CD4-positive, alpha-beta T cell (primary cell): ENCODE measurements around the gene CDH13. TPM values are rescaled to one million over a fixed set of nuclear protein-coding genes. Genes with fewer than 3 reads are reported as not detected.

Source experiments
- ATAC-seq: fragments of 200-7000 bp; cut with Tn5 transposase; one replicate; pipeline ENCODE4 v1.10.0; 2022; ENCODE audit warnings: mild to moderate bottlenecking; ENCODE audit not compliant: poor library complexity
- CTCF ChIA-PET: fragments of 350-600 bp; sonication (Branson Sonifier 250); formaldehyde crosslinking; loops from one replicate; lab custom pipeline; 2021; ENCODE audit warnings: antibody characterized with exemption, inconsistent platforms; lab: Charles Lee
- POLR2A ChIA-PET: fragments of 350-600 bp; sonication (Branson Sonifier 250); formaldehyde crosslinking; loops from one replicate; lab custom pipeline; 2021; ENCODE audit warnings: antibody characterized with exemption, inconsistent platforms; lab: Charles Lee
- DNase-seq, 14 experiments: peaks; one replicate each; pipeline ENCODE4 v3.0.0-alpha.2; 2013 to 2020; ENCODE audit warnings: mixed read lengths in 2 of 14
- H3K27ac ChIP-seq, 2 donors: one replicate each; pipeline versions ENCODE4 v1.5.1 to v1.7.0; 2013; ENCODE audit warnings: low read length in 2 of 2, low read depth in 1 of 2, mild to moderate bottlenecking in 1 of 2
- H3K27me3 ChIP-seq, 2 experiments: 1 replicate in 1 of 2; 2 replicates in 1 of 2; pipeline versions ENCODE4 v1.6.1 to v1.7.0; 2013; ENCODE audit warnings: low read length in 2 of 2, control low read depth in 1 of 2, mild to moderate bottlenecking in 1 of 2, moderate library complexity in 1 of 2; ENCODE audit not compliant: insufficient read depth in 2 of 2, control insufficient read depth in 1 of 2
- H3K36me3 ChIP-seq: one replicate; pipeline ENCODE4 v1.6.1; 2013; ENCODE audit warnings: low read length, control low read depth; ENCODE audit not compliant: insufficient read depth
- H3K4me1 ChIP-seq: one replicate; pipeline ENCODE4 v1.6.1; 2013; ENCODE audit warnings: low read length, control low read depth; ENCODE audit not compliant: insufficient read depth
- H3K4me3 ChIP-seq: one replicate; pipeline ENCODE4 v1.5.1; 2013; ENCODE audit warnings: mild to moderate bottlenecking, low read length, moderate library complexity
- H3K9me3 ChIP-seq, 2 experiments: 1 replicate in 1 of 2; 2 replicates in 1 of 2; pipeline versions ENCODE4 v1.6.1 to v1.7.0; 2013; ENCODE audit warnings: low read length in 2 of 2, mild to moderate bottlenecking in 2 of 2, control low read depth in 1 of 2, moderate library complexity in 1 of 2; ENCODE audit not compliant: control insufficient read depth in 1 of 2, insufficient read depth in 1 of 2
- H3K27ac Mint-ChIP-seq: one replicate; pipeline ENCODE4 v1.8.0; 2020; ENCODE audit warnings: mixed read lengths
- H3K27me3 Mint-ChIP-seq: one replicate; pipeline ENCODE4 v1.8.0; 2021; ENCODE audit warnings: mixed read lengths
- H3K36me3 Mint-ChIP-seq: one replicate; pipeline ENCODE4 v1.8.0; 2021; ENCODE audit warnings: low read depth, mixed read lengths
- H3K4me1 Mint-ChIP-seq: one replicate; pipeline ENCODE4 v1.8.0; 2021; ENCODE audit warnings: low read depth, mixed read lengths
- H3K4me3 Mint-ChIP-seq: one replicate; pipeline ENCODE4 v1.8.0; 2020; ENCODE audit warnings: mild to moderate bottlenecking, mixed read lengths
- H3K9me3 Mint-ChIP-seq: one replicate; pipeline ENCODE4 v1.8.0; 2020; ENCODE audit warnings: mixed read lengths
- CTCF ChIP-seq: fragments of 200-600 bp; IDR thresholded peaks from one replicate; pipeline ENCODE4 v1.8.0; 2022; ENCODE audit warnings: antibody characterized with exemption, mild to moderate bottlenecking
- intact Hi-C, 2 experiments: fragments of 100-400 bp; cut with DNase I in 1 of 2; cut with micrococcal nuclease in 1 of 2; formaldehyde crosslinking; loops; one replicate each; pipeline versions ENCODE4 v1.15.1 to v1.9.0; 2023 to 2025; cut with DNase I, micrococcal nuclease
- total RNA-seq, 174 experiments: library from RNA in 2 of 174; stranded (reverse) in 2 of 174; gene quantifications; one replicate each; pipeline ENCODE4 v1.2.3 and lab custom pipeline; 2021 to 2026

CDH13 gene
- total RNA-seq, 2 experiments from 2014 or later = not detected

GRCh38 chr16:82995924-82996441, 369.2 kb downstream of the CDH13 start:
- peak in 2 of 14 experiments; percentile 2 to 25 for DNase-seq

DNA sequence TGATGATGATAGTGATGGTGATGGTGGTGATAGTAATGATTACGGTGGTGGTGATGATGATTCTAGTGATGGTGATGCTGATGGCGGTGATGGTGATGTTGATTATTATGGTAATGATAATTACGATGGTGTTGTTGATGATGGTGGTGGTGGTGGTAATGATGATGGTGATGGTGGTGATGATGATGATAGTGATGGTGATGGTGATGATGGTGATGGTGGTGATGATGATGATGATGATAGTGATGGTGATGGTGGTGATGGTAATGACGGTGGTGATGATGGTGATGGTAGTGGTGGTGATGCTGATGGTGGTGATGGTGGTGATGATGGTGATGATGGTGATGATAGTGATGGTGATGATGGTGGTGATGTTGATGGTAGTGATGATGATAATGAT, 370.0 kb downstream of the CDH13 start:
- no peaks in the 10 kb centered on the region for H3K36me3 Mint-ChIP-seq
- DNase-seq = no peak
- ATAC-seq = no peak

More at GRCh38 chr16:82995924-82996441, 369.2 kb downstream of the CDH13 start:
- intact Hi-C loops = no loop called here
- ATAC-seq = no peak
- no peak for TF ChIP-seq CTCF
- Mint-ChIP-seq H3K9me3 (peaks cover 4% of the 10 kb centered on the region), H3K4me3 (no peak overlapping the region), H3K4me1 (no peaks in the 10 kb centered on the region), H3K36me3 (no peaks in the 10 kb centered on the region), H3K27me3 (no peaks in the 10 kb centered on the region), H3K27ac (no peak overlapping the region)
- POLR2A ChIA-PET = no interaction called here
- Histone ChIP-seq H3K27ac (no peak overlapping the region), H3K9me3 (peaks cover 0 to 4% of the 10 kb centered on the region in 2 experiments), H3K27me3 (no peaks in the 10 kb centered on the region), H3K4me1 (no peaks in the 10 kb centered on the region), H3K4me3 (no peak overlapping the region), H3K36me3 (no peaks in the 10 kb centered on the region)
- CTCF ChIA-PET = no interaction called here

GRCh38 chr16:82999711-83000110, 372.9 kb downstream of the CDH13 start:
- Histone ChIP-seq H3K27me3 (no peaks in the 10 kb centered on the region), H3K27ac (no peak overlapping the region), H3K4me3 (no peak overlapping the region), H3K9me3 (peaks cover 0 to 10% of the 10 kb centered on the region in 2 experiments), H3K4me1 (no peaks in the 10 kb centered on the region), H3K36me3 (no peaks in the 10 kb centered on the region)
- DNase-seq (no peak), ATAC-seq (no peak)
- H3K4me3 Mint-ChIP-seq = no peak overlapping the region
- intact Hi-C loops = no loop called here
- no peaks in the 10 kb centered on the region for H3K4me1 Mint-ChIP-seq
- H3K36me3 Mint-ChIP-seq = no peaks in the 10 kb centered on the region
- TF ChIP-seq CTCF = no peak
- no peak overlapping the region for H3K27ac Mint-ChIP-seq
- peaks cover 4% of the 10 kb centered on the region for H3K9me3 Mint-ChIP-seq
- CTCF ChIA-PET = no interaction called here
- POLR2A ChIA-PET = no interaction called here
- peaks cover 5% of the 10 kb centered on the region for H3K27me3 Mint-ChIP-seq

More for the DNA sequence above, 370.0 kb downstream of the CDH13 start:
- CTCF ChIA-PET = no interaction called here
- POLR2A ChIA-PET = no interaction called here
- no peaks in the 10 kb centered on the region for H3K4me1 ChIP-seq
- H3K27me3 ChIP-seq = no peaks in the 10 kb centered on the region
- no peaks in the 10 kb centered on the region for H3K4me1 Mint-ChIP-seq
- H3K9me3 Mint-ChIP-seq = peaks cover 4% of the 10 kb centered on the region
- no peaks in the 10 kb centered on the region for H3K27me3 Mint-ChIP-seq
- H3K27ac Mint-ChIP-seq = no peak overlapping the region
- no peak for TF ChIP-seq CTCF
- H3K4me3 ChIP-seq = no peak overlapping the region
- H3K27ac ChIP-seq = no peak overlapping the region
- H3K4me3 Mint-ChIP-seq = no peak overlapping the region
- peaks cover 0 to 4% of the 10 kb centered on the region in 2 experiments for H3K9me3 ChIP-seq
- H3K36me3 ChIP-seq = no peaks in the 10 kb centered on the region
- intact Hi-C loops = no loop called here
